Colonic mucosa (tissue), 4 donors: ENCODE measurements around the gene HRAS. TPM values are rescaled to one million over a fixed set of nuclear protein-coding genes. Genes with fewer than 3 reads are reported as not detected.
A peak's percentile ranks its signal among the peaks of the same experiment; 100 is the strongest.

Experiments
- DNase-seq: peaks from one replicate; pipeline ENCODE4 v3.0.0-alpha.2; 2020
- H3K27ac ChIP-seq: fragments of 200-600 bp; one replicate; pipeline ENCODE4 v1.8.0; 2021
- H3K27me3 ChIP-seq: fragments of 200-600 bp; one replicate; pipeline ENCODE4 v1.8.0; 2021
- H3K36me3 ChIP-seq: fragments of 200-600 bp; one replicate; pipeline ENCODE4 v1.8.0; 2021
- H3K4me1 ChIP-seq: fragments of 200-600 bp; one replicate; pipeline ENCODE4 v1.8.0; 2021; ENCODE audit warnings: mild to moderate bottlenecking
- H3K4me3 ChIP-seq: fragments of 200-600 bp; one replicate; pipeline ENCODE4 v1.8.0; 2021
- H3K9ac ChIP-seq, 2 donors: one replicate each; pipeline ENCODE4 v1.7.0; 2013; ENCODE audit warnings: control low read depth in 2 of 2, low read depth in 2 of 2, low read length in 2 of 2
- H3K9me3 ChIP-seq: fragments of 200-600 bp; one replicate; pipeline ENCODE4 v1.8.0; 2021
- CTCF ChIP-seq: fragments of 200-600 bp; IDR thresholded peaks from one replicate; pipeline ENCODE4 v1.8.0; 2022; ENCODE audit warnings: antibody characterized with exemption, mild to moderate bottlenecking
- intact Hi-C: fragments of 100-400 bp; cut with DNase I; formaldehyde crosslinking; loops from one replicate; pipeline ENCODE4 v1.14.1; 2022
- total RNA-seq, 2 donors: library from RNA; stranded (reverse); fragmentation: NEBNext Ultra II Directional in 1 of 2; extraction: Animal tissue kit (Norgen Biotek cat#: 25700) in 1 of 2; gene quantifications; one replicate each; pipeline ENCODE4 v1.2.1, GENCODE V29; 2021
- donor health status: healthy.
- donor health status: DM: no; HTN: no; CAD: no.
- donor health status: DM: no; HTN: no; CAD: no.

Gene HRAS
- total RNA-seq, 2 donors from 2014 or later = 38.4 to 67.0 TPM

GRCh38 chr11:578276-579035, 43.1 kb upstream of the HRAS start:
- no peak for TF ChIP-seq CTCF
- peaks cover 16% of the 10 kb centered on the region for H3K4me1 ChIP-seq
- intact Hi-C loops = loop anchor here (5.0 kb wide), 1 partner anchor 39 kb away; the partner anchor contains the start of gene IRF7
- H3K27ac ChIP-seq = no peak overlapping the region
- H3K27me3 ChIP-seq = no peaks in the 10 kb centered on the region
- no peak for DNase-seq
- H3K4me3 ChIP-seq = no peak overlapping the region
- H3K36me3 ChIP-seq = no peaks in the 10 kb centered on the region
- H3K9ac ChIP-seq = peak overlapping the region in 1 of 2 donors; percentile 62
- no peaks in the 10 kb centered on the region for H3K9me3 ChIP-seq

GRCh38 chr11:577611-577894, 42.2 kb upstream of the HRAS start:
- Histone ChIP-seq H3K27me3 (no peaks in the 10 kb centered on the region), H3K36me3 (no peaks in the 10 kb centered on the region), H3K27ac (no peak overlapping the region), H3K9me3 (no peaks in the 10 kb centered on the region), H3K4me1 (peaks cover 16% of the 10 kb centered on the region), H3K4me3 (peak overlapping the region; percentile 78), H3K9ac (peak overlapping the region; percentile 62 to 92)
- DNase-seq = no peak
- TF ChIP-seq CTCF = no peak
- intact Hi-C loops = loop anchor here (5.0 kb wide), 1 partner anchor 40 kb away; the partner anchor contains the start of gene IRF7

- DNase-seq = no peak
- intact Hi-C loops = loop anchor here (5.0 kb wide), 1 partner anchor 40 kb away; the partner anchor contains the start of gene IRF7
- H3K27me3 ChIP-seq = no peaks in the 10 kb centered on the region
- H3K36me3 ChIP-seq = no peaks in the 10 kb centered on the region
- H3K9ac ChIP-seq = peak overlapping the region; percentile 62 to 92
- H3K4me3 ChIP-seq = peak overlapping the region; percentile 78
- peaks cover 16% of the 10 kb centered on the region for H3K4me1 ChIP-seq
- peak overlapping the region; percentile 2 for H3K27ac ChIP-seq
- no peak for TF ChIP-seq CTCF
- no peaks in the 10 kb centered on the region for H3K9me3 ChIP-seq
Measured at GRCh38 chr11:576811-577610, 41.6 kb upstream of the HRAS start.

- no peaks in the 10 kb centered on the region for H3K36me3 ChIP-seq
- H3K27ac ChIP-seq = peak within 1 kb of the TSS; percentile 77
- DNase-seq = peak; percentile 95
- peak within 1 kb of the TSS; percentile 62 to 92 for H3K9ac ChIP-seq
- no peak for TF ChIP-seq CTCF
- H3K27me3 ChIP-seq = no peaks in the 10 kb centered on the region
- H3K4me3 ChIP-seq = peak within 1 kb of the TSS; percentile 78
- intact Hi-C loops = loop anchor here (5.0 kb wide), 1 partner anchor 41 kb away; the partner anchor contains the start of gene IRF7
- peaks cover 16% of the 10 kb centered on the region for H3K4me1 ChIP-seq
- no peaks in the 10 kb centered on the region for H3K9me3 ChIP-seq
Measured at GRCh38 chr11:575996-576768, 40.8 kb upstream of the HRAS start, which contains the start of gene PHRF1. Gene PHRF1, plus strand, starts transcription at chr11:576470. Its CDS starts 5,043 bp downstream, at chr11:581513.
